Astrocyte of the cerebellum (primary cell): ENCODE measurements around the gene DCDC2.
"Not testable (repeated sequence)": the region's sequence is repeated elsewhere in the genome, so short reads cannot be mapped to it uniquely, and the experiment has no call there.

Experiments used
- DNase-seq: peaks from one replicate; pipeline ENCODE4 v3.0.0-alpha.2; 2011; ENCODE audit warnings: low read depth
- H3K4me3 ChIP-seq: 2 replicates; pipeline ENCODE4 v1.5.1; 2011; ENCODE audit warnings: mild to moderate bottlenecking, low read depth, low read length, moderate library complexity
- CTCF ChIP-seq: IDR thresholded peaks from 2 replicates; pipeline ENCODE4 v1.5.1; 2012; ENCODE audit warnings: low read length, low read depth, moderate library complexity, mild to moderate bottlenecking; ENCODE audit errors: missing control alignments
- in situ Hi-C: cut with HindIII; loops from 2 replicates; pipeline ENCODE4 v1.10.0; 2017; ENCODE audit warnings: low sequenced_read_pairs

The DCDC2 gene

DNA sequence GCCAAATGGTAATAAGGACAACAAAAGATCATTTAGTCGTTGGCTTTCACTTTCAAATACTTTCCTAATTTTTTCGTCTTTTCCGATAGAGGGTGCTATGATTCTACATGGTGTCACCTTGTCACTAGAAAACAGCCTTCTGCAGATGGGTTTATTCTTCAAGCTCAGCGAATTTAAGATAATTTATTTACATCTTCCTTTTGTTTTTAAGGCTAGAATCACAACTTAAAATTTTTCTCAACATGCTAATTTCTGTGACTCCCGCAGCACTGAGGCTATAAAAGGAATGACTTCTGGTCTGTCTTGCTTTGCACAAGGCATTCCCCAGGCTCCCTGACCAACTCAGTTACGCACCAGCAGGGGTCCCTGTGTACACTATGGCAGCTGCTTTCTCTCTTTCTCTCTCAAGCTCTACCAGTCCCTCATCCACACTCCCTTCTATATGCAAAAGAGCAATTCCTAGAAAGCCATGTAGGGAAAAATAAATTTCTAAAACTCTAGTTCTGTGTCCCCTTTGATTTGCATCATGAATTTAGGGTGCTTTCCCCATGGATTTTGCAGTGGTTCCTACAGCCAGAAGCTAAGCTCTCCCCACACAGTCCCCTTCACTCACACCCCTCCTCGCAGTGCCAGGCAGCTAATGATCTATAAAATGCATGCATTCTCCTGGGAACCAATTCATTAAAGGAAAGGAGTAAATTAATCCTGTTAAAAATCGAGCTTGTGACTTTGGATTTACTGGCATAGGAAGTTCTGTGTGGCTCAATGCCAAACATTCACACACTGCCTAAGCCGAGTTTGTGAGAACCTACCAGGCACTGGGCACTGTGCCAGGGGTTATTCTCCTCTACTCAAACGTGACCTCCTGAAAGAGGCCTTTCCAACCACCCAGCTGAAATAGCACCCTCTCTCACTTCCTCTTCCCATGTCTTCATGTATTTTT lies 74.5 kb downstream of the DCDC2 start:
- in situ Hi-C loops, result no loop called here
- H3K4me3 ChIP-seq, result no peak overlapping the region
- DNase-seq, result peak; percentile 78
- TF ChIP-seq CTCF, result peak; percentile 83

GRCh38 chr6:24274441-24275083 lies 83.3 kb downstream of the DCDC2 start:
- DNase-seq, result no peak
- in situ Hi-C loops, result no loop called here
- peak; percentile 44 for TF ChIP-seq CTCF
- no peak overlapping the region for H3K4me3 ChIP-seq

DNA sequence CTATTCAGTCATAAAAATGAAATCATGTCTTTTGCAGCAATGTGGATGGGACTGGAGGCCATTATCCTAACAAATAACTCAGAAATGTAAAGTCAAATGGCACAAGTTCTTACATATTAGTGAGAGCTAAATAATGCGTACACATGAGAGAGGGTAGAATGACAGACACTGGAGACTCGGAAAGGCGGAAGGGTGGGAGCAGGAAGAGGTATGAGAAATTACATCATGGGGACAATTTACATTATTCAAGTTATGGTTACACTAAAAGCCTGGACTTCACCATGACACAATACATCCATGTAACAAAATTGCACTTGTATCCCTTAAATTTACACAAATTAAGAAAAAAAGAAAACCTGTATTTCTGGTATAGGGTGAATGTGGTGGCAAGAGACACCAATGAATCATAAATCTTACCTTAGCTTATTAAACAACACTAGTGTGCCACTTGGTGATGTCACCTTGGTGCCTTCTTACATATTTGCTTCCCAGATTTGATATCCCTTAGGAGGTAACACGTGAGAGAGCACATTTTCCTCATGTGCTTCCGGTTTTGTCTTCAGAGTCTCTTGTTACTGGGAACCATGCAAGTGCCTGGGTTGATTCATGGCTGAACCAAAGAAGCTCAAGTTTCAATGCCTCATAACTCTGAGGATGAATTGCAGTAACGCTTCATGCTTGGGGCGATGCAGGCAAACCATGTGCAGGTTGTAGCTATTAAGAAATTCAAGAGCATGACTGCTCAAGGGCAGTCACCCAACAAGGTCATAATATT lies 84.6 kb downstream of the DCDC2 start:
- no peak for TF ChIP-seq CTCF
- DNase-seq, result no peak
- in situ Hi-C loops, result no loop called here
- no peak overlapping the region for H3K4me3 ChIP-seq

GRCh38 chr6:24272553-24272952 lies 85.3 kb downstream of the DCDC2 start:
- no peak for DNase-seq
- in situ Hi-C loops, result no loop called here
- no peak overlapping the region for H3K4me3 ChIP-seq
- TF ChIP-seq CTCF, result no peak

DNA sequence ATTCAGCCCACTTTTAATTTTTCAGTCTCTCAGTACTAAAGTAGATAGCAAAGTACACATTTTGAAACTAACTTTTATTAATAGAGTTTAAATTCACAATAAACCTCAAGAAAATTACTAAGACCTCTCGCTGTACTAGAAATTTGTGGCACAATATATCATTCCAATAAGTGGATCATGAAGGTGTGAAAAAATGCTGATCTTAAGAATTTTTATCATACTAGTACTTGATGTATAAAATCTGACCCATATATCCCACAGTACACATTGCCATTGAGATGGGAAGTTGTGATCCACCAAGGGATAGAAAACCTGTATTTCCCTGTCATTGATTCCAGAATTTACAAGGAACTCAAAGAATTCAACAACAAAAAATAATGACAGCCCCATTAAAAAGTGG lies 85.7 kb downstream of the DCDC2 start:
- TF ChIP-seq CTCF, result no peak
- no peak for DNase-seq
- H3K4me3 ChIP-seq, result no peak overlapping the region
- in situ Hi-C loops, result no loop called here

DNA sequence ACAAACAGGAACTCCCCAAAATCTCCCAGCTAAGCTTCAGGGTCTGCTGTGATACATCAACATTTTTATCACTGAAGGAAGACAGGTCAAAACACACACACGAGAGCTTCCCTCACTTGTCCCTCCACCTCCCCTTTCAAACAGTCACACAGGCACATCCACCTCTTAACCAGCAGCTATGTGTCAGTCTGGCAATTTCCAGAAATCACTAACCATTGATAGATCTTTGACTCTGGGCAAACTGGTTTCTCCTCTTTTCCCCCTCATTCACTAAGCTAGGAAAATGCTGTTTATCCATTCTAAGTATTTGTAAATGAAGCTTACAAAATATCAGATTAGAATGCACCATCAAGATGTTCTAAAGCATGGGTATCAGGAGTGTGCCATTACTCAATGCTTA lies 87.8 kb downstream of the DCDC2 start:
- TF ChIP-seq CTCF, result no peak
- H3K4me3 ChIP-seq, result no peak overlapping the region
- DNase-seq, result no peak
- in situ Hi-C loops, result no loop called here

GRCh38 chr6:24258214-24258613 lies 99.6 kb downstream of the DCDC2 start:
- in situ Hi-C loops, H3K4me3 ChIP-seq, DNase-seq: not testable (repeated sequence)
